ENCODE results near the gene CBX4.

DNA sequence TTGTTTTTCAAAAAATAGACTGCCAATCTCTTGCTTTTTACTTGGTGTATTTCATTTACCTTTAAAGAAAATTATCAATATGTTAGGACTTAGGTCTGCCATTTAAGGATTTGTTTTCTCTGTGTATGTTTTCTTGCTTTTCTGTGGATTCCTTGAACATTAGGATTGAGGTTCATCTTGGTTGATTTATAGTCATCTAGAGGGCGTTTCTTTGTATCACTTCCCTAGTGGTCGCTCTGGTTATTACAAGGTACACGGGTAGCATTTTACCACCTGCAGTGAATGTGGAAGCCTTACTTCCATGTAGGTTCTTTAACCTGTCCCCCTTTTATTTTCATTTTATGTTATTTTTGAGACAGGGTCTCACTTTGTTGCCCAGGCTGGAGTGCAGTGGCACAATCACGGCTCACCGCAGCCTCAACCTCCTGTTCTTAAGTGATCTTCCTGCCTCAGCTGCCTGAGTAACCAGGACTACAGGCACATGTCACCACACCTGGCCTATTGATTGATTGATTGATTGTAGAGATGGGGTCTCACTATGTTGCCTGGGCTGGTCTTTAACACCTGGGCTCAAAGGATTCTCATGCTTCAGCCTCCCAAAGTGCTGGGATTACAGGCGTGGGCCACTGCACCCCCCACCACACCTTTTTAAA lies 35.2 kb upstream of the CBX4 start:
- no peak for TF ChIP-seq RXRA (CRISPR knock-in tag; IDR thresholded peaks at IDR 0.05)
- TF ChIP-seq, protein P1, sequence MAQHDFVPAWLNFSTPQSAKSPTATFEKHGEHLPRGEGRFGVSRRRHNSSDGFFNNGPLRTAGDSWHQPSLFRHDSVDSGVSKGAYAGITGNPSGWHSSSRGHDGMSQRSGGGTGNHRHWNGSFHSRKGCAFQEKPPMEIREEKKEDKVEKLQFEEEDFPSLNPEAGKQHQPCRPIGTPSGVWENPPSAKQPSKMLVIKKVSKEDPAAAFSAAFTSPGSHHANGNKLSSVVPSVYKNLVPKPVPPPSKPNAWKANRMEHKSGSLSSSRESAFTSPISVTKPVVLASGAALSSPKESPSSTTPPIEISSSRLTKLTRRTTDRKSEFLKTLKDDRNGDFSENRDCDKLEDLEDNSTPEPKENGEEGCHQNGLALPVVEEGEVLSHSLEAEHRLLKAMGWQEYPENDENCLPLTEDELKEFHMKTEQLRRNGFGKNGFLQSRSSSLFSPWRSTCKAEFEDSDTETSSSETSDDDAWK (CRISPR knock-in tag; IDR thresholded peaks at IDR 0.05): no peak
